Endothelial cell of umbilical vein (primary cell): Measurements from ENCODE around the gene SMARCA4. TPM values are rescaled to one million over a fixed set of nuclear protein-coding genes. Genes with fewer than 3 reads are reported as not detected.

ENCODE experiments used
- BruUV-seq: library from RNA; stranded (reverse); fragments of 400-500 nt; replicated peaks from 2 replicates; lab custom pipeline; 2021; lab: Mats Ljungman, UMichigan
- CTCF ChIA-PET: fragments of 300-600, 350-600 bp; sonication (Branson Sonifier 250); formaldehyde crosslinking; loops from one replicate; lab custom pipeline; 2021; ENCODE audit warnings: antibody characterized with exemption, inconsistent platforms; lab: Charles Lee
- POLR2A ChIA-PET: fragments of 300-600, 350-600 bp; sonication (Branson Sonifier 250); formaldehyde crosslinking; loops from one replicate; lab custom pipeline; 2021; ENCODE audit warnings: antibody characterized with exemption, inconsistent platforms; lab: Charles Lee
- DNase-seq: peaks from one replicate; pipeline ENCODE4 v3.0.0-alpha.2; 2011; ENCODE audit warnings: low read depth, low spot score
- FAIRE-seq: peaks from 2 replicates; lab custom pipeline; 2011; peaks lifted over from hg19 to GRCh38; lab: Jason Lieb, UNC
- H2AFZ ChIP-seq: 2 replicates; pipeline ENCODE4 v1.6.0; 2012; ENCODE audit warnings: low read depth, low read length, control low read depth, inconsistent platforms
- H3K27ac ChIP-seq: 2 replicates; pipeline ENCODE4 v1.5.1; 2011; ENCODE audit warnings: low read depth, mild to moderate bottlenecking, control low read depth, low read length, moderate library complexity; ENCODE audit not compliant: insufficient read depth
- H3K27me3 ChIP-seq, 2 experiments: 2 replicates each; pipeline versions ENCODE4 v1.6.0 to v1.6.1; 2011; ENCODE audit warnings: low read length in 2 of 2, mixed read lengths in 1 of 2; ENCODE audit not compliant: control insufficient read depth in 2 of 2, insufficient read depth in 2 of 2
- H3K36me3 ChIP-seq, 2 experiments: 2 replicates in 1 of 2; 3 replicates in 1 of 2; pipeline ENCODE4 v1.5.1; 2011; ENCODE audit warnings: low read length in 2 of 2, mild to moderate bottlenecking in 1 of 2, moderate library complexity in 1 of 2; ENCODE audit not compliant: control insufficient read depth in 2 of 2, insufficient read depth in 2 of 2; ENCODE audit errors: extremely low read depth in 1 of 2
- H3K4me1 ChIP-seq: 3 replicates; pipeline ENCODE4 v1.5.1; 2011; ENCODE audit warnings: mild to moderate bottlenecking, low read length; ENCODE audit not compliant: control insufficient read depth, insufficient read depth; ENCODE audit errors: extremely low read depth
- H3K4me2 ChIP-seq: 2 replicates; pipeline ENCODE4 v1.6.1; 2011; ENCODE audit warnings: low read length, control low read depth, mixed read lengths; ENCODE audit not compliant: insufficient read depth
- H3K4me3 ChIP-seq, 3 experiments: fragments of 200-600 bp in 1 of 3; sonication (generic), shearing (Covaris generic) in 1 of 3; replicated peaks in 1 of 3; 2 replicates each; pipeline ENCODE4 v1.5.1; 2011 to 2016; ENCODE audit warnings: control low read depth in 3 of 3, low read length in 3 of 3, mild to moderate bottlenecking in 2 of 3, inconsistent platforms in 1 of 3, low read depth in 1 of 3, moderate library complexity in 1 of 3; ENCODE audit not compliant: insufficient read depth in 1 of 3
- H3K79me2 ChIP-seq: 2 replicates; pipeline ENCODE4 v1.6.0; 2012; ENCODE audit warnings: low read length, inconsistent platforms; ENCODE audit not compliant: control insufficient read depth, insufficient read depth
- H3K9ac ChIP-seq: replicated peaks from 2 replicates; pipeline ENCODE3; 2011; ENCODE audit warnings: low read length, control low read depth; ENCODE audit not compliant: insufficient read depth; ENCODE audit errors: extremely low read depth
- H3K9me1 ChIP-seq: replicated peaks from 3 replicates; pipeline ENCODE4 v1.6.0; 2011; ENCODE audit warnings: mild to moderate bottlenecking, low read length; ENCODE audit not compliant: control insufficient read depth, insufficient read depth; ENCODE audit errors: extremely low read depth
- H3K9me3 ChIP-seq: replicated peaks from 2 replicates; pipeline ENCODE4 v1.5.1; 2012; ENCODE audit warnings: low read length, inconsistent platforms; ENCODE audit not compliant: control insufficient read depth, insufficient read depth
- H4K20me1 ChIP-seq: replicated peaks from 2 replicates; pipeline ENCODE3; 2011; ENCODE audit warnings: mild to moderate bottlenecking, low read length; ENCODE audit not compliant: control insufficient read depth, insufficient read depth; ENCODE audit errors: extremely low read depth
- EZH2 ChIP-seq: IDR thresholded peaks from 2 replicates; pipeline ENCODE4 v1.6.1; 2012; ENCODE audit warnings: borderline replicate concordance, low read depth, mild to moderate bottlenecking, moderate library complexity, low read length, inconsistent platforms; ENCODE audit not compliant: severe bottlenecking
- FOS ChIP-seq: IDR thresholded peaks from 2 replicates; pipeline ENCODE4 v1.6.1; 2011; ENCODE audit warnings: mild to moderate bottlenecking, low read length, moderate library complexity, borderline replicate concordance; ENCODE audit not compliant: insufficient read depth
- GATA2 ChIP-seq: IDR thresholded peaks from 2 replicates; pipeline ENCODE4 v1.7.0; 2011; ENCODE audit warnings: low read depth, mild to moderate bottlenecking, moderate library complexity, mixed read lengths, low read length; ENCODE audit not compliant: insufficient read length, insufficient read depth
- JUN ChIP-seq: IDR thresholded peaks from 2 replicates; pipeline ENCODE4 v1.6.1; 2011; ENCODE audit warnings: borderline replicate concordance, low read depth; ENCODE audit not compliant: insufficient read length, insufficient read depth
- MYC ChIP-seq: IDR thresholded peaks from one replicate; pipeline ENCODE4 v1.6.1; 2011; ENCODE audit warnings: mild to moderate bottlenecking, low read depth, low read length
- POLR2A ChIP-seq: IDR thresholded peaks from 2 replicates; pipeline ENCODE4 v1.6.1; 2012; ENCODE audit warnings: low read depth, mild to moderate bottlenecking, control low read depth, low read length
- POLR2AphosphoS5 ChIP-seq: IDR thresholded peaks from 2 replicates; pipeline ENCODE4 v1.6.1; 2012; ENCODE audit warnings: low read depth, mild to moderate bottlenecking, control low read depth, low read length, moderate library complexity; ENCODE audit not compliant: insufficient read depth
- dilution Hi-C: fragments of 300-500 bp; cut with MboI; formaldehyde crosslinking; loops from one replicate; pipeline ENCODE4 v1.15.0; 2019; ENCODE audit warnings: low sequenced_read_pairs; ENCODE audit not compliant: extremely low pct_ligation_motif_present
- intact Hi-C: fragments of 100-400 bp; cut with micrococcal nuclease; formaldehyde crosslinking; loops from one replicate; pipeline ENCODE4 v1.10.0; 2022
- polyA plus RNA-seq, 4 experiments: library from polyadenylated mRNA; depleted of rRNA in 3 of 4; stranded (reverse) in 3 of 4; unstranded in 1 of 4; fragments of >200 nt; gene quantifications; 2 replicates each; pipeline versions ENCODE4 v1.2.1 to v1.2.3, GENCODE V29; 2011 to 2012; ENCODE audit warnings: missing spikeins in 1 of 4
- total RNA-seq: library from RNA; stranded (reverse); gene quantifications from 2 replicates; pipeline ENCODE4 v1.2.3, GENCODE V29; 2021
- TF ChIP-seq, protein P1 (sequence below), 2 donors: IDR thresholded peaks; 1 replicate in 1 of 2; 2 replicates in 1 of 2; pipeline ENCODE4 v1.5.1; 2011; ENCODE audit warnings: low read length in 2 of 2, mild to moderate bottlenecking in 2 of 2, moderate library complexity in 2 of 2, control low read depth in 1 of 2, inconsistent platforms in 1 of 2, low read depth in 1 of 2; ENCODE audit not compliant: insufficient read depth in 1 of 2; ENCODE audit errors: extremely low read depth in 1 of 2
- TF ChIP-seq, protein P2 (sequence below): IDR thresholded peaks from 2 replicates; pipeline ENCODE4 v1.6.1; 2011; ENCODE audit not compliant: insufficient read depth, insufficient read length

SMARCA4 gene
- total and polyA plus RNA-seq, 2 donors (not counting 3 experiments of a cell fraction or from before 2014, with no cell fraction given): 65.0 to 177 TPM

DNA sequence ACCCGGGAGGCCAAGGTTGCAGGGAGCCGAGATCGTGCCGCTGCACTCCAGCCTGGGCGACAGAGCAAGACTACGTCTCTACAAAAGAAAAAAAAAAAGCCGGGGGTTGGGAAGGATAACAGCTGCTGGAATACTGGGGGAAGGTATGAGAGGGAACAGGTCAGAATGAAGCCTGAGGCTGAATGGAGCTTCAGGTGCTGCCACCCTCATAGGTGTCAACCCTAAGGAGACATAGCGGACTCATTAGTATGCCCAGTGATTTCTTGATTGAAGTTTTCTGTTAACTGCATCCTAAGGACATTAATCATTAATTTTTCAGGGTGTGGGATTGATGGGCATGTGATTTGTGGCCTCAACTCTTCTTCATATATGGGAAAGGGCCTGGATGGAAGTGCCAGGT is 6.0 kb downstream of the SMARCA4 start:
- H3K27ac ChIP-seq: no peak overlapping the region
- TF ChIP-seq, protein P1, sequence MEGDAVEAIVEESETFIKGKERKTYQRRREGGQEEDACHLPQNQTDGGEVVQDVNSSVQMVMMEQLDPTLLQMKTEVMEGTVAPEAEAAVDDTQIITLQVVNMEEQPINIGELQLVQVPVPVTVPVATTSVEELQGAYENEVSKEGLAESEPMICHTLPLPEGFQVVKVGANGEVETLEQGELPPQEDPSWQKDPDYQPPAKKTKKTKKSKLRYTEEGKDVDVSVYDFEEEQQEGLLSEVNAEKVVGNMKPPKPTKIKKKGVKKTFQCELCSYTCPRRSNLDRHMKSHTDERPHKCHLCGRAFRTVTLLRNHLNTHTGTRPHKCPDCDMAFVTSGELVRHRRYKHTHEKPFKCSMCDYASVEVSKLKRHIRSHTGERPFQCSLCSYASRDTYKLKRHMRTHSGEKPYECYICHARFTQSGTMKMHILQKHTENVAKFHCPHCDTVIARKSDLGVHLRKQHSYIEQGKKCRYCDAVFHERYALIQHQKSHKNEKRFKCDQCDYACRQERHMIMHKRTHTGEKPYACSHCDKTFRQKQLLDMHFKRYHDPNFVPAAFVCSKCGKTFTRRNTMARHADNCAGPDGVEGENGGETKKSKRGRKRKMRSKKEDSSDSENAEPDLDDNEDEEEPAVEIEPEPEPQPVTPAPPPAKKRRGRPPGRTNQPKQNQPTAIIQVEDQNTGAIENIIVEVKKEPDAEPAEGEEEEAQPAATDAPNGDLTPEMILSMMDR (IDR thresholded peaks at IDR 0.05; ENCODE audit: extremely low read depth in 1 of 2, insufficient read depth in 1 of 2, low read depth in 1 of 2, low read length in 2 of 2): no peak
- TF ChIP-seq POLR2A (no peak), EZH2 (no peak), MYC (no peak), GATA2 (no peak), POLR2AphosphoS5 (no peak), FOS (no peak), JUN (no peak)
- TF ChIP-seq, protein P2, sequence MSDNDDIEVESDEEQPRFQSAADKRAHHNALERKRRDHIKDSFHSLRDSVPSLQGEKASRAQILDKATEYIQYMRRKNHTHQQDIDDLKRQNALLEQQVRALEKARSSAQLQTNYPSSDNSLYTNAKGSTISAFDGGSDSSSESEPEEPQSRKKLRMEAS: no peak
- no peak overlapping the region for H3K4me3 ChIP-seq
- H4K20me1 ChIP-seq: peaks cover 6% of the 10 kb centered on the region
- H3K79me2 ChIP-seq: peaks cover 95% of the 10 kb centered on the region
- BruUV-seq: no TSS peak
- no peak overlapping the region for H3K9ac ChIP-seq
- H3K9me1 ChIP-seq: no peaks in the 10 kb centered on the region
- DNase-seq: no peak
- H3K36me3 ChIP-seq: no peaks in the 10 kb centered on the region
- no peak overlapping the region for H3K4me2 ChIP-seq
- H3K4me1 ChIP-seq: peaks cover 7% of the 10 kb centered on the region
- intact Hi-C loops (no loop called here), dilution Hi-C loops (no loop called here)
- ChIA-PET POLR2A (no interaction called here), CTCF (interaction anchor here (0.7 to 1.6 kb wide), 4 partner anchors 20 to 30 kb away, joined by 3 to 4 read pairs (median 3); no protein-coding TSS in a partner anchor)
- no peak overlapping the region for H2AFZ ChIP-seq
- FAIRE-seq: no peak
- H3K9me3 ChIP-seq: no peaks in the 10 kb centered on the region
- H3K27me3 ChIP-seq: no peaks in the 10 kb centered on the region
